Suprapubic skin (tissue), 4 donors: Measurements from ENCODE around the gene HIP1. TPM values are rescaled to one million over a fixed set of nuclear protein-coding genes. Genes with fewer than 3 reads are reported as not detected.
"Not testable (repeated sequence)": the region's sequence is repeated elsewhere in the genome, so short reads cannot be mapped to it uniquely, and the experiment has no call there.

Experiments used
- DNase-seq, 2 donors: peaks; one replicate each; pipeline ENCODE4 v3.0.0-alpha.2; 2019; ENCODE audit warnings: low spot score in 2 of 2
- H3K27ac ChIP-seq: fragments of 200-600 bp; sonication (generic); one replicate; pipeline ENCODE4 v1.5.1; 2019
- H3K27me3 ChIP-seq: fragments of 200-600 bp; sonication (generic); one replicate; pipeline ENCODE4 v1.5.1; 2019
- H3K36me3 ChIP-seq: fragments of 200-600 bp; sonication (generic); one replicate; pipeline ENCODE4 v1.5.1; 2019
- H3K4me1 ChIP-seq: fragments of 200-600 bp; sonication (generic); one replicate; pipeline ENCODE4 v1.5.1; 2019
- H3K4me3 ChIP-seq: fragments of 200-600 bp; sonication (generic); one replicate; pipeline ENCODE4 v1.5.1; 2019; ENCODE audit warnings: mild to moderate bottlenecking
- H3K9me3 ChIP-seq: fragments of 200-600 bp; sonication (generic); one replicate; pipeline ENCODE4 v1.5.1; 2019
- CTCF ChIP-seq, 2 donors: fragments of 200-600 bp in 1 of 2; fragments of 450-650 bp in 1 of 2; sonication (generic) in 1 of 2; IDR thresholded peaks; one replicate each; pipeline ENCODE4 v1.5.1; 2016 to 2019; ENCODE audit warnings: antibody characterized with exemption in 2 of 2, mild to moderate bottlenecking in 1 of 2, moderate library complexity in 1 of 2
- EP300 ChIP-seq: sonication (generic); formaldehyde crosslinking; IDR thresholded peaks from one replicate; pipeline ENCODE4 v1.6.1; 2017; ENCODE audit warnings: antibody characterized with exemption
- POLR2A ChIP-seq, 2 donors: fragments of 450-650 bp; IDR thresholded peaks; one replicate each; pipeline ENCODE4 v1.6.1; 2017; ENCODE audit warnings: antibody characterized with exemption in 2 of 2, mild to moderate bottlenecking in 2 of 2, moderate library complexity in 2 of 2
- POLR2AphosphoS5 ChIP-seq, 3 donors: sonication (generic); formaldehyde crosslinking; IDR thresholded peaks; one replicate each; pipeline ENCODE4 v1.6.1; 2017; ENCODE audit warnings: antibody characterized with exemption in 3 of 3
- WGBS: methylation state at CpG from one replicate; pipeline ENCODE4 v1.1.5; 2018; 5-methylcytosine and 5-hydroxymethylcytosine counted together
- total RNA-seq, 4 donors: library from RNA; depleted of rRNA; stranded (reverse); fragments of >200 nt; gene quantifications; one replicate each; pipeline ENCODE4 v1.1.0, GENCODE V29; 2016

The HIP1 gene
- total RNA-seq, 4 donors from 2014 or later: 16.0 to 29.4 (median 22.3) TPM

- no peak overlapping the region for H3K27ac ChIP-seq
- H3K4me1 ChIP-seq: peaks cover 3% of the 10 kb centered on the region
- no peaks in the 10 kb centered on the region for H3K27me3 ChIP-seq
- 98% methylated on average over 5 of the region's 5 CpGs for WGBS
- DNase-seq: peak in 1 of 2 donors; percentile 9
- no peaks in the 10 kb centered on the region for H3K36me3 ChIP-seq
- H3K9me3 ChIP-seq: no peaks in the 10 kb centered on the region
- no peak overlapping the region for H3K4me3 ChIP-seq
- TF ChIP-seq POLR2A (IDR thresholded peaks at IDR 0.05): no peak
- TF ChIP-seq CTCF (IDR thresholded peaks at IDR 0.05): no peak
- TF ChIP-seq POLR2AphosphoS5 (IDR thresholded peaks at IDR 0.05): no peak
- TF ChIP-seq EP300: no peak
Observed at GRCh38 chr7:75719626-75720025, 19.1 kb downstream of the HIP1 start.

- no peak for DNase-seq
- Histone ChIP-seq H3K36me3 (no peaks in the 10 kb centered on the region), H3K9me3 (no peaks in the 10 kb centered on the region), H3K27ac (no peak overlapping the region), H3K4me3 (no peak overlapping the region), H3K27me3 (no peaks in the 10 kb centered on the region), H3K4me1 (peaks cover 3% of the 10 kb centered on the region)
- TF ChIP-seq CTCF (IDR thresholded peaks at IDR 0.05) (no peak), EP300 (no peak), POLR2A (IDR thresholded peaks at IDR 0.05) (no peak), POLR2AphosphoS5 (IDR thresholded peaks at IDR 0.05) (no peak)
- WGBS: 66% methylated on average over 10 of the region's 10 CpGs
Observed at GRCh38 chr7:75718390-75719031, 20.2 kb downstream of the HIP1 start.

GRCh38 chr7:75717746-75718145 is 21.0 kb downstream of the HIP1 start:
- not testable (repeated sequence) for H3K9me3 ChIP-seq, H3K27me3 ChIP-seq, H3K36me3 ChIP-seq, H3K4me1 ChIP-seq, DNase-seq, H3K4me3 ChIP-seq, H3K27ac ChIP-seq
- WGBS: 100% methylated on average over 3 of the region's 3 CpGs

GRCh38 chr7:75716992-75717626 is 21.6 kb downstream of the HIP1 start:
- WGBS: 95% methylated on average over 9 of the region's 9 CpGs
- Histone ChIP-seq H3K36me3 (no peaks in the 10 kb centered on the region), H3K9me3 (no peaks in the 10 kb centered on the region), H3K4me1 (peaks cover 3% of the 10 kb centered on the region), H3K27me3 (no peaks in the 10 kb centered on the region), H3K27ac (no peak overlapping the region), H3K4me3 (no peak overlapping the region)
- TF ChIP-seq POLR2AphosphoS5 (IDR thresholded peaks at IDR 0.05): no peak
- TF ChIP-seq CTCF (IDR thresholded peaks at IDR 0.05): no peak
- TF ChIP-seq POLR2A (IDR thresholded peaks at IDR 0.05): no peak
- TF ChIP-seq EP300: no peak
- peak in 1 of 2 donors; percentile 20 for DNase-seq

- Histone ChIP-seq H3K27me3 (no peaks in the 10 kb centered on the region), H3K9me3 (no peaks in the 10 kb centered on the region), H3K36me3 (no peaks in the 10 kb centered on the region), H3K27ac (no peak overlapping the region), H3K4me3 (no peak overlapping the region), H3K4me1 (peaks cover 6% of the 10 kb centered on the region)
- TF ChIP-seq POLR2A (IDR thresholded peaks at IDR 0.05) (no peak), POLR2AphosphoS5 (IDR thresholded peaks at IDR 0.05) (no peak), EP300 (no peak), CTCF (IDR thresholded peaks at IDR 0.05) (no peak)
- peak in 1 of 2 donors; percentile 19 for DNase-seq
- 86% methylated on average over 7 of the region's 7 CpGs for WGBS
Observed at GRCh38 chr7:75715864-75716263, 22.9 kb downstream of the HIP1 start.
